Caco-2 (cell line): Measurements from ENCODE around the gene OR4M1. TPM values are rescaled to one million over a fixed set of nuclear protein-coding genes. Genes with fewer than 3 reads are reported as not detected.

Experiments used
- BruUV-seq: library from RNA; stranded (reverse); fragments of 400-500 nt; replicated peaks from 2 replicates; lab custom pipeline; 2021; lab: Mats Ljungman, UMichigan
- CTCF ChIA-PET: fragments of 300-600 bp; sonication (Branson Sonifier 250); formaldehyde crosslinking; loops from one replicate; lab custom pipeline; 2022; ENCODE audit warnings: antibody characterized with exemption; lab: Charles Lee
- POLR2A ChIA-PET: fragments of 300-600 bp; sonication (Branson Sonifier 250); formaldehyde crosslinking; loops from one replicate; lab custom pipeline; 2022; ENCODE audit warnings: antibody characterized with exemption; lab: Charles Lee
- DNase-seq, 2 experiments: peaks; one replicate each; pipeline versions ENCODE4 v3.0.0 to v3.0.0-alpha.2; 2020 to 2022
- H3K27me3 ChIP-seq: replicated peaks from 2 replicates; pipeline ENCODE4 v1.6.0; 2011; ENCODE audit warnings: low read length; ENCODE audit not compliant: control insufficient read depth, insufficient read depth
- H3K36me3 ChIP-seq: 2 replicates; pipeline ENCODE4 v1.5.1; 2011; ENCODE audit warnings: low read length; ENCODE audit not compliant: control insufficient read depth, insufficient read depth
- H3K4me1 ChIP-seq: fragments of 250-450 bp; sonication (Bioruptor Pico); 2 replicates; pipeline ENCODE4 v1.5.1; 2020; ENCODE audit warnings: mild to moderate bottlenecking
- H3K4me3 ChIP-seq: 2 replicates; pipeline ENCODE4 v1.5.1; 2011; ENCODE audit warnings: low read depth, mild to moderate bottlenecking, control low read depth, low read length
- H3K9me3 ChIP-seq: fragments of 250-450 bp; sonication (Bioruptor Pico); 2 replicates; pipeline ENCODE4 v1.5.1; 2020; ENCODE audit warnings: mild to moderate bottlenecking, moderate library complexity
- H3K27ac Mint-ChIP-seq: one replicate; pipeline ENCODE4 v1.8.0; 2022; ENCODE audit warnings: mixed read lengths; ENCODE audit not compliant: unreplicated experiment
- H3K27me3 Mint-ChIP-seq: one replicate; pipeline ENCODE4 v1.8.0; 2022; ENCODE audit warnings: mixed read lengths; ENCODE audit not compliant: insufficient read depth, unreplicated experiment
- H3K36me3 Mint-ChIP-seq: one replicate; pipeline ENCODE4 v1.8.0; 2022; ENCODE audit warnings: mild to moderate bottlenecking, mixed read lengths; ENCODE audit not compliant: insufficient read depth, unreplicated experiment
- H3K4me1 Mint-ChIP-seq: one replicate; pipeline ENCODE4 v1.8.0; 2022; ENCODE audit warnings: low read depth, mixed read lengths; ENCODE audit not compliant: unreplicated experiment
- H3K4me3 Mint-ChIP-seq: one replicate; pipeline ENCODE4 v1.8.0; 2022; ENCODE audit warnings: mild to moderate bottlenecking, moderate library complexity, mixed read lengths; ENCODE audit not compliant: unreplicated experiment
- H3K9me3 Mint-ChIP-seq: one replicate; pipeline ENCODE4 v1.8.0; 2022; ENCODE audit warnings: mixed read lengths; ENCODE audit not compliant: unreplicated experiment
- CTCF ChIP-seq, 2 experiments: fragments of 200-600 bp in 1 of 2; IDR thresholded peaks; 1 replicate in 1 of 2; 2 replicates in 1 of 2; pipeline versions ENCODE4 v1.5.1 to v1.8.0; 2011 to 2022; ENCODE audit warnings: antibody characterized with exemption in 1 of 2, control low read depth in 1 of 2, inconsistent platforms in 1 of 2, low read depth in 1 of 2, low read length in 1 of 2, mild to moderate bottlenecking in 1 of 2, moderate library complexity in 1 of 2; ENCODE audit not compliant: insufficient read depth in 1 of 2, severe bottlenecking in 1 of 2, unreplicated experiment in 1 of 2
- intact Hi-C: fragments of 100-400 bp; cut with micrococcal nuclease; formaldehyde crosslinking; loops from one replicate; pipeline ENCODE4 v1.10.0; 2022; ENCODE audit not compliant: unreplicated experiment
- total RNA-seq: library from RNA; stranded (reverse); gene quantifications from 2 replicates; pipeline ENCODE4 v1.2.3, GENCODE V29; 2022

OR4M1 gene
- total RNA-seq, 1 experiment from 2014 or later: not detected

GRCh38 chr14:19828314-19828713, 55.0 kb downstream of the OR4M1 start:
- POLR2A ChIA-PET: no interaction called here
- Mint-ChIP-seq H3K9me3 (no peaks in the 10 kb centered on the region), H3K36me3 (no peaks in the 10 kb centered on the region), H3K4me3 (no peak overlapping the region), H3K27me3 (no peaks in the 10 kb centered on the region), H3K27ac (no peak overlapping the region), H3K4me1 (no peaks in the 10 kb centered on the region)
- intact Hi-C loops: no loop called here
- CTCF ChIA-PET: no interaction called here
- no TSS peak for BruUV-seq
- Histone ChIP-seq H3K27me3 (no peaks in the 10 kb centered on the region), H3K36me3 (no peaks in the 10 kb centered on the region), H3K4me1 (no peaks in the 10 kb centered on the region), H3K9me3 (no peaks in the 10 kb centered on the region), H3K4me3 (no peak overlapping the region)
- no peak for TF ChIP-seq CTCF (IDR thresholded peaks at IDR 0.05; ENCODE audit: insufficient read depth in 1 of 2, low read depth in 1 of 2, low read length in 1 of 2, severe bottlenecking in 1 of 2, unreplicated experiment in 1 of 2)
- DNase-seq: no peak

Other genes starting within 250 kb of the OR4M1 start
- not detected in 2 replicates for gene OR11H2, start 59.6 kb upstream of the OR4M1 start, total RNA-seq
- not detected in 2 replicates for gene OR4Q3, start 29.9 kb upstream of the OR4M1 start, total RNA-seq
- gene OR4N2, start 30.3 kb downstream of the OR4M1 start, total RNA-seq: not detected in 2 replicates
- gene OR4K2, start 101.6 kb downstream of the OR4M1 start, total RNA-seq: not detected in 2 replicates
- gene OR4K5, start 147.1 kb downstream of the OR4M1 start, total RNA-seq: not detected in 2 replicates
- not detected in 2 replicates for gene OR4K1, start 157.4 kb downstream of the OR4M1 start, total RNA-seq
- gene OR4K15, start 202.1 kb downstream of the OR4M1 start, total RNA-seq: not detected in 2 replicates
- gene OR4Q2, start 228.7 kb downstream of the OR4M1 start, total RNA-seq: not detected in 2 replicates
- gene OR4K14, start 245.8 kb downstream of the OR4M1 start, total RNA-seq: not detected in 2 replicates